ENCODE results near the gene ARL9.
"Not testable (repeated sequence)": the region's sequence is repeated elsewhere in the genome, so short reads cannot be mapped to it uniquely, and the experiment has no call there.

The ARL9 gene, protein sequence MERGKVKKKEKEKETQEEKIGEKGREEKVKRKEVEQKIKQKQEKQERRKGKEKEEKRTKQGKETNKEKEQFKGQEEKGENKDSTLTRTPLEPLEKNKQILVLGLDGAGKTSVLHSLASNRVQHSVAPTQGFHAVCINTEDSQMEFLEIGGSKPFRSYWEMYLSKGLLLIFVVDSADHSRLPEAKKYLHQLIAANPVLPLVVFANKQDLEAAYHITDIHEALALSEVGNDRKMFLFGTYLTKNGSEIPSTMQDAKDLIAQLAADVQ

DNA sequence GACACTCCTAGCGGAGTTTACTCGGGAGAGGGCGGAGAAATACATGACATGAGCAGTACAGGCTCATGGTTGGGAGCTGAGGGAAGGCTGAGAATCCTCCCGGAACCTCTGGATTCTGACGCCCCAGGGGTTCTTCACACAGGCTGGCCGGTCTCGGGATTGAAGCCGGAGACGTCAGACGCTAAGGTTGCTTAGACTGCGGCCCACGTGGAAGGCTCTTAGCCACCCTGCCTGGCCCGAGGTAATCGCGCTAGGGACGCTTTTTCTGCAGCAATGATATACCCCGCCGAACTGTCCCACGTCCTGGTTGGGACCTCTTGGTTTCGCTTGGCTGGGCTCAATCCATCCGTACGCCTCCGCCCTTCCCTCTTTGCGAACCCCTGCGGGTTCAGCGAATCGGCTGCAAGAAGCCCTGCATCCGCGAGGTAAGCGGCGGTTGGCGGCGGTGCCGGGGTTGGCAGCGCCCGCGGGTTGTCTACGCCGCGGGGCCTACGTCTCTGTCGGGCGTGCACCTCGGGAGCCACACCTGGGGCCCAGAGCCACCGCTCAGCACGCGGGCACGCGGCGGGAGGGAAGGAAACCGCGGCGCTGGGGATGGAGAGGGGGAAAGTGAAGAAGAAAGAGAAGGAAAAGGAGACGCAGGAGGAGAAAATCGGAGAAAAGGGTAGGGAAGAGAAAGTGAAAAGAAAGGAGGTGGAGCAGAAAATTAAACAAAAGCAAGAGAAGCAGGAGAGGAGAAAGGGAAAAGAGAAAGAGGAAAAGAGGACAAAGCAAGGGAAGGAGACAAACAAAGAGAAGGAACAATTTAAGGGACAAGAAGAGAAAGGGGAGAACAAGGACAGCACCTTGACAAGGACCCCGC, at the start of gene ARL9:
TSS of gene ARL9 (plus strand) at position 523 of the 862 bp plus-strand sequence. CDS start at position 595, 72 bp downstream.
- no peak for DNase-seq

DNA sequence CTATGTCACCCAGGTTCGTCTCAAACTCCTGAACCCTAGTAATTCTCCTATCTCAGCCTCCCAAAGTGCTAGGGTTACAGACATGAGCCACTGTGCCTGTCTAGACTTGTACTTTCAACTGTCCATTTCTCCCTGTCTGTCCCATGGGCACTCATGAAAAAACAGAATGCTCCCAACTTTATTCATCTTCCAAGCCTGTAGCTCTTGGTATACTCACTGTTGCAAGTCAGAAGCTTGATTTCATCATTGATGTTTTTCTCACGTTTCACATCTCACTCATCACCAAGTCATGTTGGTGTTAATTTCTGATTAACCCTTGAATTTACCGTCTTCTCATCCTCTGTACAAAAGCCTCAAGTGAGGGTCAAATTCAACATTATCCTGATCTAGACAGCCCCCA, 45.5 kb upstream of the ARL9 start:
- DNase-seq, result no peak

DNA sequence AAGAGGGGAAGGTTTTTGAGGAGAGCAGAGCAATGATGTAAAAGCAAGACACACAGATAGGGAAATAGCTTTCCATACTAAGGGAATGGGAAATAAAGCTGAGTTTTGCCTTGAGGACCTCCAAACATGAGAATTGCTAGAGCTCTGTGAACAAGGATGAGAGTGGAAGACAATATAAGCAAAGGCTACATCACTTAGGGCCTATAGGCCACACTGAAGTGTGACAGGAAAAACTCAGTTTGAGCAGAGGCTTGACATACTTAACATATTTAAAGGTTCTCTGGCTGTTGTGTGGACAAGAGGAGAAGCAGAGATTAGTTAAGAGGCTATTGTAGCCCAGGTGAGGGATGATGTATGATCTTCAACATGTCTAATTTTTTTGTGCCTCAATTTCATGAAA, 43.4 kb upstream of the ARL9 start:
- no peak for DNase-seq

DNA sequence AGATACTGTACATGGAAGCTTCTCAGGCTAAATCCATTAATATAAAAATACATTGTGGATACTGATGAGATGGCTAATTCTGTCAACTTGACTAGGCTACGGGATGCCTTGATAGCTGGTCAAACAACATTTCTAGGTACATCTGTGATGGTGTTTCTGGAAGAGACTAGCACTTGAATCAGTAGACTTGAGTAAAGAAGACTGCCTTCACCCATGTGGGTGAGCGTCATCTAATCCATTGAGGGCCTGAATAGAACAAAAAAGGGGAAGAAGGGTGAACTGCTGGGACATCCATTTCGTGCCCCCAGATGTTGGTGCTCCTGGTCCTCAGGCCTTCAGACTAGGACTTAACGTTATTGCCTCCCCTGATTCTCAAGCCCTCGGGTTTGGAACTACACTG, 41.9 kb upstream of the ARL9 start:
- DNase-seq, result no peak

DNA sequence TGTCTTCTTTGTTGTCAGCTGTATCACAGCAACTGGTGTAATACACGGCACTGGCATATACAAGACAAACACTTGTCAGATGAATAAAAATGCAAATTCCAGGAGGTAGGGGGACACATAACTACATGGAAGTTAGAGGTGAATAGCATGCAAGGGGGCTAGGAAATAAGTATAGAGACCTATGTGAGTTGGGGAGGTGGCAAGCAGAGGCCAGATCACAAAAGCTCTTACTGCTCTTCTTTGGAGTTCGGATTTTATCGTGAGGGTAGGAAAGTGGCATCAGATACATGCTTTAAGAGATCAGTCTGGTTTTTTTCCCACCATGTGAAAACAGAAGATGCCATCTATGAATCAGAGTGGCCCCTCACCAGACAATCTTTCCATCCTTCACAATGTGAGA, 41.0 kb upstream of the ARL9 start:
- DNase-seq, result no peak

DNA sequence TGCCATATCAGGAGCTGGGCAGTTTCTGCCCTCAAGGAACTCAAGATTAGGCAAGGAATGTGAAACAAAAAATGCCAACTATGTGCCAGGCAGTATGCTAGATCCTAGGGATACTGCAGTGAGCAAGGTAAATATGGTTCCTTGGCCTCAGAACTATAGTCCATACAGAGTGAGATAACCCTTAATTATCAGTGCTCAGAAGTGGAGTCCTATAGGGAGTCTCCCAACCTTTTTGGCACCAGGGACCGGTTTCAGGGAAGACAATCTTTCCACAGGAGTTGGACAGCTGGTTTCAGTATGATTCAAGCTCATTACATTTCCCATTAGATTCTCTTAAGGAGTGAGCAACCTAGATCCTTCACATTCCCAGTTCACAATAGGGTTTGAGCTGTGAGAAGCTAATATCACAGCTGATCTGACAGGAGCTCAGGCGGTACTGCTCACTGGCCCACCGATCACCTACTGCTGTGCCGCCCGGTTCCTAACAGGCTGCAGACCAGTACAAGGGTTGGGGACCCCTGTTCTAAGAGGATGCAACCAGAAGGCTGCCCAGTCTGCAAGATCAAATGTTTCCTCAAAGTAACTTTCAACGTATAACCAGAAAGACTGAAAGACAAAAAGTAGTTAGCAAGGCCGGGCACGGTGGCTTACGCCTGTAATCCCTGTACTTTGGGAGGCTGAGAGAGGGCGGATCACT, 39.8 kb upstream of the ARL9 start:
- no peak for DNase-seq

DNA sequence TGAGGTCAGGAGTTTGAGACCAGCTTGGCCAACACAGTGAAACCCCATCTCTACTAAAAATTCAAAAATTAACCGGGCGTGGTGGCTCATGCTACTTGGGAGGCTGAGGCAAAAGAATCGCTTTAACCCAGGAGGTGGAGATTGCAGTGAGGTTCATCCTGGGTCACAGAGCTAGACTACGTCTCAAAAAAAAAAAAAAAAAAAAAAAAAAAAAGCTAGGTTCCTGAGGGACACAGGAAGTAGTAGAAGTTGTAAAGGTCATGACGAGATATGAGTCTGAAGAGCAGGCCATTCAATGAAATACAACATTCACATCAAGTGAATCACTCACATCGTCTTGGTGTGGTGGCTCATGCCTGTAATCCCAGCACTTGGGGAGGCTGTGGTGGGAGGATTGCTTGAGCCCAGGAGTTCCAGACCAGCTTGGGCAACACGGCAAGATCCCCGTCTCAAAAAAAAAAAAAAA, 39.3 kb upstream of the ARL9 start:
- DNase-seq, result not testable (repeated sequence)

DNA sequence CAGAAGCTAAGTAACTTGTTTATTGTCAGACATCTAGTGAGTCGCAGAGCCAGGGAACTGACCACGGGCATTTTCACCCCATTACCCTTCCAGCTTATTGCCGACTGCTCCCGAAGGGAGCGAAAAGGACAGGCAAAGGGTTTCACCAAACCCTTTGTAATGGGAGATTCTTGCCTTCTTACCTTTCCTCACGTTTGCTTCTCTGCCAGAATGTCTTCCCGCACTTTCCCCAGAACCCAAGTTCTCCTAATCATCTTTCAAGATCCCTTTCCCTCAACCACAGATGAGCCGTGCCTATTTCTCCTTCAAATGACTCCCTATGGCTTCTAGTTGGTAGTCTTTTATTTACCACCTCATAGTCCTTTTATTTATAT, 38.7 kb upstream of the ARL9 start:
- DNase-seq, result no peak

DNA sequence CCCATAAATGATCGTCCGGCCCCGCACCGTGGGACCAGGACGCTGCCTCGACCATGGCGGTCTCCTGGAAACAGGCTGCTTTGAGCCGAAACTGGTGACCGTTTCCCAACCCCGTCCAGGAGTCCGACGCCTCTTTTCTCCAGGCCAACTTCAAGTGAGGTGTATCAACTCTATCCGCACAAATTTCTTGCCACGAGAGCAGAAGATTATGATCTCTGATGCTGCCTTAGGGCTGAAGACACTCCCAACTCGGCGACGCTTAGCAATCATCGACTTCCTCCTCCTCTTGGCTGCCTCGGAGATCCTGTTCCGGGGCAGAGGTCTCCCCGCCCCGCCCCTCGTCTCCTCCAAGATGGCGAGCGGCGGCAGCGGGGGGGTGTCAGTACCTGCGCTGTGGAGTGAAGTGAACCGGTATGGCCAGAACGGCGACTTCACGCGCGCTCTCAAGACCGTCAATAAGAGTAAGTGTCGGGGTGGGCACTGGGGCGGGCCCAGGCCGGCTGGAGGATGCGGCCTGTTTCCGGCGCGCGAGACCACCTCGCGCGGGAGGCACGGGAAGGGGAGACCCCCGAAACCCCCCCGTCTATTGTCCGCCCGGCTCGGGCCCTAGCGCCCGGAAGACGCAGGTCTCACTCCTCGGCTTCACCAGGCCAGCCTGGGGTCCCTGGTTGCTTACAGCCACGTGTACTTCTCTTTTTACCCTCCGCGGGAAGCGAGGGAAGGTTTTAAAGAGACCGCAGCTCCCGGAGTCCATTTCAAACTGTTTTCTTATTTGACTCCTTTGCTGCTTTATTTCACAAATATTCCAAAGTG, 38.1 kb upstream of the ARL9 start, which contains the start of gene SRP72:
TSS of gene SRP72 (plus strand) at position 334 of the 813 bp plus-strand sequence. CDS start at position 353, 19 bp downstream.
- peak; percentile 61 for DNase-seq

DNA sequence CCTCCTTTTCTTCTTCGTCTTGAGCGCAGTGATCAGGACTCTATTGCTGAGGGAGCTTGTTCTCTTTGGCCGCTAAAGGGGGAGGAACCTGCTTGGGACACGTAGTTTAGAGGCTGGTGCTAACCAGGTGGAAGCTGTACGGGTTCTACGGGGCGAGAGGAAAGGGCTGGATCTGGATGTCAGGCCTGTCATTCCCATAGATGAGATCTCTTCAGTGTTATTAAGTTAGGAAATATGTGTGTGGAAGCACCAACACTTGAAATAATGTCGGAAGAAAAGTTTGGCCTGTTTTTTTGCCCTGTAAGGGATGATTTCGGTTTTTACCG, 37.5 kb upstream of the ARL9 start:
- no peak for DNase-seq

DNA sequence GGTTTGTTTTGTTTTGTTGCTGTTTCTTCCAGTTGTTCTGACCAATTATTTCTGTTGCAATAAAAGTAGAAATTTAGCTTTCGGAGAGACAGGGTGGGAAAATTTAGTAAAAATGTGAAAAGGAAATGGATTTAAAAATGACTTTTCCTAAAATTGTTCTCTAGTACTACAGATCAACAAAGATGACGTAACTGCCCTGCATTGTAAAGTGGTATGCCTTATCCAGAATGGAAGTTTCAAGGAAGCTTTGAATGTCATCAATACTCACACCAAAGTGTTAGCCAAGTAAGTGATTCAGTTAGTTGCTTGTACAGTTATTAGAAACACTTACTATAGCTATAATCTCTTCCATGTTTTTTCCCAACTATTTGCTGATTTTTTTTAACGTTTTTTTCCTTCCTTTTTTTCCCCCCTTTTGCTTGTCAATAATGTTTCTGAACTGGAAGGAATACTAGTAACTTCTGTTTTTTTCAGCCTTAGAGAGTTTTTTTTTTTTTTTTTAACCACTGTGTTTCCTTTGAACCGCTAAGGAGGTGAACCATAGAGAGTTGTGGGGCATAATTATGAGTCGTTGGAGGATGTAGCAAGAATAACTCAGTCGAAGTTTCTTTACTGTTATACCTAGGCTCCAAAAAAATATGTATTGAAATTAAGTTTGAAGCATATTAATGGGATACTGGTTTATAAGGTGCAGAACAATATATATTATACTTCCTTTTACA, 35.9 kb upstream of the ARL9 start:
- no peak for DNase-seq

DNA sequence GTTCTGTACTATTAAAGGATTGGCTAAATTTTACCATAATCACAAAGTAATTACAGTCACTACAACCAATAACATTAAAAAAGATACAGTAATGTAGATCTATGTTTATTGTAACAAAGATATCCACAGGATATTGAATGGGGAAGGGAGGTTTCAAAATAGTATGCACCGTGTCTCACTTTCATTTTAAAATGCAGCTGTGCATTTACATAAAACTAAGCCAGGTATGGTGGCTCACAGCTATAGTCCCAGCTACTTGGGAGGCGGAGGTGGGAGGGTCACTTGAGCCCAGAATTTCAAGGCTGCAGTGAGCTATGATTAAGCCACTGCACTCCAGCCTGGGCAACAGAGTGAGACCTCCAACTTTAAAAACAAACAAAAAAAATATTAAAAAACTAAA, 29.7 kb upstream of the ARL9 start:
- DNase-seq, result no peak

DNA sequence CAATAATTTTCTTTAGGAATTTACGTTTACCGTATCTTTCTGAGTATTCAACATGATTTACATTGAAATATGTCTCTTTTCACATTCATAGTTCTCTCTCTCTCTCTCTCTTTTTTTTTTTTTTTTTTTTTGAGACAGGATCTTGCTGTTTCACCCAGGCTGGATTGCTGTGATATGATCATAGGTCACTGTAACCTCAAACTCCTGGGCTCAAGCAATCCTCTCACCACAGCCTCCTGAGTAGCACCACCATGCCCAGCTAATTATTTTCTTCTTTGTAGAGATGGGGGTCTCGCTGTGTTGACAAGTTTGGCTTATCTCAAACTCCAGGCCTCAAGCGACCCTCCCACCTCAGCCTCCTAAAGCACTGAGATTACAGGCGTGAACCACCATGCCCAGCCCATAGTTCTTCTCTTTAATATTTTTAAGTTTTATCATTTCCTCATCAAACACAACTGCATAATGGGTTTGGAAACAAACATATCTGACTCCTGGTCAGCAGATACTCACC, 28.3 kb upstream of the ARL9 start:
- no peak for DNase-seq

DNA sequence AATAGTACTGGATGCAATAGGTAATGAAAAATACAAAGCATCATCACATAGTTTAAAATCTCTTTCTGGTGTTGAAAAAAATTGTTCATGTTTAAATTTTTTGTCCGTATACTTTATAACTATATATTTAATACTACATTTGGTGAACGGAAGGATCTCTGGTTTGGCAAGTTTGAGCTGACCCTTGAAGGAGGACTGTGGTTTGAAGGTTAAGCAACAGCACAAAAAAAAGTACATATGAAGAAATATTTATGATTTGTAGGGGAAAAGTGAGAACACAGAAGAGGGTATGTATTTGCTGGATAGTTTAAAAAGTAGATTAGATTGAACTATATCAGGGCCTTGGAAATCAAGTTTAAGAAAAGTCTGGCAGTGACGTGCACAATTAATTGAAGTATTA, 24.9 kb upstream of the ARL9 start:
- no peak for DNase-seq

DNA sequence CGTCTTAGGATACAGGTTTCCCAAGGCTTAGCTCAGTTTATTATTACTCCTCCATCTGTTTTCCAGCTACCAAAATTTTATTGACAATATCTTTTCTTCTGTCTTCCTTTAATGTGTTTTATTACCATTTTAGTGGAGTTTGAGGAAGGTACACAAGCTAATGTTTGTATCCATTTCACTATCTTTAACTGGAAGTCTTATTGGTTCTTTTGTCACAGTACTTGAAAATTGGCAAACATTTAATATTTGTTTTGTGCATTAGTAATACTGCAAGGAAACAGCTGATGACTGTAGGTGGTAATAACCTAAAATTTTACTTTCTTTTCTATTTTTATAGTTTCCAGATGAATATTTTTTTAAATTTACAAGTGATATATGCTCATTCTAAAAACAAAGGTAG, 9.3 kb upstream of the ARL9 start:
- no peak for DNase-seq

DNA sequence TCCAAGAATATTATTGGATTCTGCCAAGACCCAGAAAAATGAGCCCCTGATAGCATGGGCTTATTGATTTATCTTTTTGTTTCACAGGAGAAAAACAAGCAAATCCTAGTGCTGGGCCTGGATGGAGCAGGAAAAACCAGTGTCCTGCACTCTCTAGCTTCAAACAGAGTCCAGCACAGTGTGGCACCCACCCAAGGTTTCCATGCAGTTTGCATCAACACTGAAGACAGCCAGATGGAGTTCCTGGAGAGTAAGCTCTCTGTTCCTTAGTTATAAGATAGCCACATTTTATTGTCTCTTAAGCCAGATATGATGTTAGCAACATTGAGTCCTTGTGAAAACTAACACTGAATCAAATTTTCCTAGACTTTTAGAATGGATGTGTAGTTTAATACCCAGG, 5.5 kb downstream of the ARL9 start:
- no peak for DNase-seq

DNA sequence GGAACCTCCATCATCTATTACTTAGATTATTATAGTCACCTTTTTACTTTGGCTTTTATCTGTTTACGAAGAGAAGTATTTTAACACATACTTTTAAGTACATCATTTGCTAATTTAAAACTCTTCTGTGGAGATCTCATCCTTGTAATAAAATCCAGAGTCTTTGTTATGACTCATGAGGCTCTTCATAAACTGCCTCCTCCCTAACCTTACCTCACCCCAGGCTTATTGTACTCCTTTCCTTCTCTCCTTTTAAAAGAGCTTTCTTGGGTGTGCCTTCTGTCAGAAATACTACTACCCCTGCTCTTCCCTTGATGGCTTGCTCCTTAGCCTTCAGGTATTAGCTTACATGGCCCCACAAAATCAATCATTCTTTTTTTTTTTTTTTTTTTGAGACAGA, 6.6 kb downstream of the ARL9 start:
- no peak for DNase-seq

DNA sequence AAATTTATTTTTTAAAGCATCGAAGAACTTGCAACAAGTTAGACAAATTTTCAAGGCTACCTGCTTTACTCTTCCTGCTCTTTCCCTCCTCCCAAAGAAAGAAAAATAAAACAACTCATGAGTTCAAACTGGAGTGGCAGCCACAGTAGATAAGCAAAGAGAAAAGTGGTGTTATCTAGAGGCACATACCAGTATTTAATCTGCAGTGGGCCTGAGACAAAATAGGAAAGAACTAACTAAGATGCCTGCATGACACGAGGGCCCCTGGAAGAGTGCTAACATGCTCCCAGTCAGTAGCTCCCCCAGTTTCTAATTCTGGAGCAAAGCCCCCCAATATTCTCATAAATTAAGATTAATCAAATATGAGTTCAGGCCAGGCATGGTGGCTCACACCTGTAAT, 7.9 kb downstream of the ARL9 start:
- no peak for DNase-seq

DNA sequence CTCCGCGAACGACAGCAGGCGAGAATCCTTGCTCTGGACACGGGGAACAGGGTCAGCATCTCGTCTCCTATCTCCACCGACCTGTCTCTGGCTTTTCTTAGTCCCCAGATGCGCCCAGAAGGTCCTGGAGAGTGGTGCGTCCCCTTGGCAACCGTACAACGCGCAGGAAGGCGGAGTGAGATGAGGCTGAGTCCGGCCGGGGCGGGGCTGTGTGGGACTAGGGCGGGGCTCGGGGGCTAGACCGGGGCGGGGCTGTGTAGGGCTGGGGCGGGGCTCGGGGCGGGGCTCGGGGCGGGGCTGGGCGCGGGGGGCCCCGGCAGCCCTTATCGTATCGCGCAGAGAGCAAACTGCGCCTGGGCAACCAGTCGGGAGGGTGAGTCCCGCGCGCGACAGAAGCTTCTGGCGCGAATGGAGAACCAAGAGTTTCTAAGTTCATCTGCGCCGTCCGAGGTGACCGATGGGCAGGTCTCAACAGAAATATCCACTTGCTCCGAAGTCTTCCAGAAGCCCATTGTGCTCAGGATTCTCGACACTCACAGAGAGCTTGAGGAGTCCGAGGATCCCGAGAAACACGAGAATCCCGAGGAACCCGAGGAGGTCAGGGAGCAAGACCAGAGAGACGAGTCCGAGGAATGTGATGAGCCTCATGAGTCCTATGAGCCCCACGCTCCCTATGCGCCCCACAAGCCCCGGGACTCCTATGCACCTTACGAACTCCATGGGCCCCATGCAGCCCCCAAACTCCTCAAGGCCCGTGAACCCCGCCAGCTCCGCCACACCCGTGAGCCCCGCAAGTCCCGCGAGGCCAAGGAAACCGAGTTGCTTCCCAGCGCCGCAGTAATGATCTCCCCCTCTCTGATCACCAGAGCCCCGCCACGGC, 24.9 kb downstream of the ARL9 start:
- DNase-seq, result peak; percentile 49

DNA sequence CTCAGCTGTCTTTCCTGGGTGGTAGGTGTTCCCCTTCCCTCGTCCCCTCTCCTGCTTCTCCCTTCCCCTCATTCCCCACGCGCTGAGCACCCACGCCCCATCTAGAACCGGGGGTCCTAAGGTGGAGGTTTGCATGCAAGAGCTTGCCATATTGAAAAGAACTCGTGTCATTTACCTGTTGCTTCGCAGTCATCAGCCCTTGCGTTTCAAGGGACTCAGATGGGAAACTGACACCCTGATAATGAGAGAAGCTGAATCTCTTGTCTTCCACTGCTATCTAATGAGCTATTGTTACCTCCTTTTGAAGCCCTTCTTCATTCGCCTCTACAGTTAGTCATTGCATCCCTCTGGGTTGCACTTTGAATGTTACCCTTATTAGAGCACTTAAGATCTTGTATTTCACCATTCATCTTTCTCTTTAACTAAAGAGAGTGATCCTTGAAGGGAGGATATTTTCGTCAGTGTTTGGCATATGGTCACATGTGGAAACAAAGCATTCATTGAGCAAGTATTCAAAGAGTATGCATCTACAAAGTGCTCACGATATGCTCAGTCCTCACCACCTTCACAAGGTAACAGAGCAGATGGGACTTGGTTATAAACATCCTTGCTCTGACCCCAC, 25.7 kb downstream of the ARL9 start:
- DNase-seq, result no peak

DNA sequence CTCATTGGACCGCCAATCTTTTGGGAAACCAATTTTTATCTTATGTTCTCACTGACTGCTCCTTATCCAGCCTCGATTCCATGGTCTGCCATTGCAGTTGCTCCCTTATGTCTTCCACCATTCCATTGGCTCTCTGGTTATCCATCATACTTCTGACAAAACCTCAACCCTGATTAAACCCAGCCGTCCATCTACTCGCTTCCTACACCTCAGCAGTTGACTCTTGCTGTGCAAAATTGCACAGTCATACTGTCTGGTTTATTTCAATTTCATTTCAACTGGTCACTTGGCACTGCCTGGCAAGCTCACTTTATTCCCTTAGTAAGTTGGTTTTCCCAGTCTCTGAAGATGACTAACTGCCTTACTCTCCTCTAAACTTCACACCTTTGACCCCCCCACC, 26.2 kb downstream of the ARL9 start:
- no peak for DNase-seq

Data from NCI-H446 treated with DMSO at 0.1 percent for 48 hours (cell line).